RCC 7860 (cell line): ENCODE measurements around the gene IL12RB2.

Experiments
- DNase-seq: peaks from one replicate; pipeline ENCODE4 v3.0.0-alpha.2; 2015; ENCODE audit warnings: low spot score
- FAIRE-seq: peaks from 2 replicates; lab custom pipeline; 2012; peaks lifted over from hg19 to GRCh38; lab: Jason Lieb, UNC

Gene IL12RB2

GRCh38 chr1:67345556-67345955, 37.9 kb downstream of the IL12RB2 start:
- DNase-seq (no peak), FAIRE-seq (no peak)

DNA sequence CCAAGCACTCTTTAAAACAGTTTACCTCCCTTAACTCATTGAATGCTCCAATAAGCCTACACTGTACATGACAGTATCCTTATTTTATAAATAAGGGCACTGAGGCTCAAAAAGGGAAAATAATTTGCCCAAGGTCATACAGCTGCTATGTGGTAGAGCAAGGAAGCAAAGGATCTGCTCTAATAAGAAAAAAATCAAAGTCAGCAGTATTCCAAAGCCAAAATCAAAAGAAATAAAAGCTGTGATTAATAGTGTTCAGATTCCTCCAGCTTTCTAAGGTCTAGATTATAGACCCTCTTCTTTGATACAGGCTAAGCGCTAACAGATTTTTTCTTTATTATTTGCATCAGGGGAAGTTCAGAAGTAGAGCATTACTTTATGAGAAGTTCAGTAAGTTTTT, 39.3 kb downstream of the IL12RB2 start:
- FAIRE-seq (no peak), DNase-seq (no peak)

DNA sequence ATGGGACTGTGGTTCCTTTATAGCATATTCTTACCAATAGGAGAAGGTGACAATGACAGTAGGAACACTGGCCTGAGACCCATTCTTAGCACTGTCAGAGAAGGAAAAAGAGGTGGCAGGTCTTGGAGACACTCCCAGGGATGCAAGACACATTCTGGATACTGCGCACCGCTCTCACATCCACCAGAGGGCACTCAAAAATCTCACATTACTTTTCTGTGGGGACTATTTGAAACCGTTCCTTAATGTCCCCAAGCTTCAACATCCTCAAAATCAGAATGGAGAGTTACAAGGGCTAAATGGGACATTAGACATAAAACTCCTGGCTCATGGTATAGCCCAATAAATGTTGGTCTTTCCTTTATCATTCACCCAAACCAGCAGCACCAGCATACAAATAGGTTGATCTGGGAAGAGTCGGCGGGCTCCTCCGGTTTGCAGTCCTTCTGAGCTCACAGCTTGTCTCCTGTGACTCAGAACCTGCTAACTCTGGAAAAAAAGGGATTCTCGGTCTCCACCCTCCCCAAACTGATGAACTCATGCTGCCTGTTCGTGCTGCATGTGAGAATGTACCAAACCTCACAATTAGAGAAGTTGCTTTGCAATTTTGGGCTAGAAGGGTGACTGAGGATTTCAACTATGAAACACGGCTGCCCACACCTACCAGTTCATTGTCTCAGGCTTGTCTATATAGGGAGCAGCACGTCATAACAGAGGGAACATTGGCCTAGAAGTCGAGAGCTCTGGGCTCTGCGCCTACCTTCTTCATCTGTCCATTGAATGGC, 40.2 kb downstream of the IL12RB2 start:
- FAIRE-seq: no peak
- peak; percentile 37 for DNase-seq

- DNase-seq (no peak), FAIRE-seq (no peak)
Measured at GRCh38 chr1:67348586-67349252, 41.0 kb downstream of the IL12RB2 start.

DNA sequence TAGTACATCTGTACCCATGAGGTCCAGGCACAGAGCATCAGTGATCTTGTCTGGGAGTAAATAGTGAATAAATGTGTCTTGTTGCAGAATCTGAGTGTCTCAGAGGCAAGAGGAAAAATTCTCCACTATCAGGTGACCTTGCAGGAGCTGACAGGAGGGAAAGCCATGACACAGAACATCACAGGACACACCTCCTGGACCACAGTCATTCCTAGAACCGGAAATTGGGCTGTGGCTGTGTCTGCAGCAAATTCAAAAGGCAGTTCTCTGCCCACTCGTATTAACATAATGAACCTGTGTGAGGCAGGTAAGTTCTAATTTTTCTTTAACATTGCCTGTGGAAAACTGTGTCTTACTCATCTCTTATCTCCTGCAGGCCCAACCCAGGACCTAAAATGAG, 43.1 kb downstream of the IL12RB2 start:
- FAIRE-seq: no peak
- no peak for DNase-seq

DNA sequence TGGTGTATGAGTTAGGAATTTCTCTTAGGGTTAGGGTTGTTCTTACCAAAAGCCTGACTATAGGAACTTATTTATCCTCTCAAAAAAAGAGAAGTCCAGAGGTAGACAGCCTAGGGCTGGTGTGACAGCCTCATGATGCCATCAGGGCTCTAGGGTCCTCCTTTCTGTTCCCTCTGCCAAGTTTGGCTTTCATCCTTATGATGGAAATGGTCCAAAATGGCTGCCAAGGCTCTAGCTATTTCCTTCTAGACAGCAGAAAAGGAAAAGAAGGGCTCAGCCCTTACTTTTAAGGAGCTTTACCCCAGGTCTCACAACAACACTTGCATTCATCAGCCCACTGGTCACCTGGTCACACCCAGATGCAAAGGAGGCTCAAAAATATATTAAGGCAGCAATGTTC, 44.5 kb downstream of the IL12RB2 start:
- DNase-seq: no peak
- no peak for FAIRE-seq

- DNase-seq: no peak
- no peak for FAIRE-seq
Measured at GRCh38 chr1:67355745-67356424, 48.2 kb downstream of the IL12RB2 start.

DNA sequence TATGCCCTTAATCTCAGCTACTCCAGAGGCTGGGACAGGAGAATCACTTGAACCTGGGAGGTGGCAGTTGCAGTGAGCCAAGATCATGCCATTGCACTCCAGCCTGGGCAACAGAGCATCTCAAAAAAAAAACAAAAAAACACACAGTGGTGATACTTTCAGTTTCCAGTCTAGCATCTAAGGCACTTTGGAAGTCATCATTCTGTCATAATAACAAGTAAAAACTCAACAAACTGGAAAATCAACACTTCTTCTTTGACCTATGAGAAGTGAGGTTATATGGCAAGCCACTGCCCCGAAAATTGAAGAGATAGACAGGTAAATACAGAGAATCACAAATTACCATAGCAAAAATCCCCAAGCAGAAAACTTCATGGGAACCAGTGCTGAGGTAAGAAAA, 51.9 kb downstream of the IL12RB2 start:
- FAIRE-seq (no peak), DNase-seq (no peak)

DNA sequence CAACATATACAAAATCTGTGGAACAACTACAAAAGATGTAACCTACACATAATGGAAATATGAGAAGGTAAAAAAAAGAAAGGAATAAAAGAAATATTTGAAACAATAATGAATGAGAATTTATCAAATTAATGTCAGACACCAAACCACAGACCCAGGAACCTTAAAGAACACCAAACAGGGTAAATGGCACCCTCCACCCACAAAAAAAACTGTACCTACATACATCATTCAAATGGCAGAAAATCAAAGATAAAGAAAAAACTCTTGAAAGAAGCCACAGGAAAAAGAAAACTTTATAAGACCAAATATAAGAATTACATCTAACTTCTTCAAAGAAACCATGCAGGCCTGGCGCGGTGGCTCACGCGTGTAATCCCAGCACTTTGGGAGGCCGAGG, 54.0 kb downstream of the IL12RB2 start:
- FAIRE-seq: no peak
- DNase-seq: no peak

GRCh38 chr1:67367370-67368045, 59.8 kb downstream of the IL12RB2 start:
- FAIRE-seq (no peak), DNase-seq (no peak)

- no peak for DNase-seq
Measured at GRCh38 chr1:67368046-67368514, 60.4 kb downstream of the IL12RB2 start.

GRCh38 chr1:67371043-67371442, 63.4 kb downstream of the IL12RB2 start:
- DNase-seq (no peak), FAIRE-seq (no peak)

More at GRCh38 chr1:67368046-67368514, 60.4 kb downstream of the IL12RB2 start:
- no peak for FAIRE-seq

DNA sequence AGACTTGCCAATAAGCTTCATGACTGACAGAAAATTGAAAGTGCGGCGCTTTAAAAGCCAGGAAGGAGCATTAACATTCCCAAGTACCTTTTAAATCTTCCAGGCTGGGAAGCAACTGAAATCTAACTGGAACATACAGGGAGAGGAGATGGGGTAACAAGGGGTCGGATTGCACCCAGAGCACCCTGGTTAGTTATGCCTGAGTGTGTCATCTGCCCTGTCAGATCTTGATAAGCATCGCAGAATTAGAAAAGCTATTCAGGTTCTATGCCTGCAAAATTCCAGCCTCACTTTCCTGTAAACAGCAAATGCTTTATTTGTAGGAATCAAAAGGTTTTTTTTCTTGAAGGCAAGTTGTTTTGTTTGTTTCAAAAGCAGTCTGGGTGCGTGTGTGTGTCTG, 64.0 kb downstream of the IL12RB2 start:
- FAIRE-seq (no peak), DNase-seq (no peak)

GRCh38 chr1:67372136-67372535, 64.5 kb downstream of the IL12RB2 start:
- DNase-seq (no peak), FAIRE-seq (no peak)

DNA sequence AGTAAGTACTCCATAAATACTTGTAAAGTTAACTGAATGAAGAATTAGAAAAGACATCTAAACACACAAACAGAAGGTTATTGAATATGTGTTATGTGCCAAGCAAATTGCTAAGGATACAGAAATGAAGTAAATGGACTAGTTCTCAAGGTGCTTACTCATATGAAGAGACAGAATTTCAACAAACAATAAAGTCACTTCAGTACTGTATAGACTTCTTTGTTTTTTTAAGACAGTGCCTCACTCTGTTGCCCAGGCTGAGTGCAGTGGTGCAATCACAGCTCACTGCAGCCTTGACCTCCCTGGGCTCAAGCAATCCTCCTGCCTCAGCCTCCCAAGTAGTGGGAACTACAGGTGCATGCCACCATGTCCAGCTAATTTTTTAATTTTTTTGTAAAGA, 65.2 kb downstream of the IL12RB2 start:
- FAIRE-seq: no peak
- DNase-seq: no peak

DNA sequence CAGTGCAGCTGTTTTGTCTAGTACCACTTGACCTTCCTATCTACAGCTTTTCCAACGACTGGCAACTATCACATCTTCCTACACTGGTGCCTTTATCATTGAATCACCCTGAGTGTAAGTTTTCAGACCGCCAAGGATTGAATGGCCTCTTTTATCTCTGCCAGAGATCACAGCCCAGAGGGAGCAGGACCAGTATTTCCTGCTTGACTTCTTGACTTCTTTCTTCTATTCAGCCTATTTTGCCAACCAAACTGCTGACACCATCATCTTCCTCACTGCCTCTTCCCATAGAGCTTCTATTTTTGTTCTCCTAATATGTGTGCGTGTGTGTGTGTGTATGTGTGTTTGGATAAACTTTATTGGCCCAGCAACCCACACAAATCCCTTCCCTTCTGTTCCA, 68.7 kb downstream of the IL12RB2 start:
- DNase-seq (no peak), FAIRE-seq (no peak)

GRCh38 chr1:67377253-67377652, 69.6 kb downstream of the IL12RB2 start:
- DNase-seq: no peak
- FAIRE-seq: no peak

DNA sequence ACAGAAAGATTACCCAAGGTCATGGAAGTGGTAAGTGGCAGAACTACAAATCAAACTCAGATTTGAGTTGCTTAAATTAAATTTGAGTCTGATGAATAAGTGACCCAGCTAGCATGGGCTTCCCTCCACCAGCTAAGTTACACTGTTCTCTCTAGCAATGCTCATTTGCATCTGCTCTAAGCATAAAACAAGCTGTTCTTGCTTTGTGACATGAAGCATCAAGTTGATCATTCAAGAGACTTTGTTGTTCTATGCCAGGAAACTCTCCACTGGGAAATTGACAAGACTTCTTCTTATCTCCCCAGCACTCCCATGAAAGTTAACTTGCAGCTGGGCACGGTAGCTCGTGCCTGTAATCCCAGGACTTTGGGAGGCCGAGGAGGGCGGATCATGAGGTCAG, 73.5 kb downstream of the IL12RB2 start:
- FAIRE-seq (no peak), DNase-seq (no peak)

GRCh38 chr1:67382292-67382691, 74.6 kb downstream of the IL12RB2 start:
- DNase-seq (no peak), FAIRE-seq (no peak)

DNA sequence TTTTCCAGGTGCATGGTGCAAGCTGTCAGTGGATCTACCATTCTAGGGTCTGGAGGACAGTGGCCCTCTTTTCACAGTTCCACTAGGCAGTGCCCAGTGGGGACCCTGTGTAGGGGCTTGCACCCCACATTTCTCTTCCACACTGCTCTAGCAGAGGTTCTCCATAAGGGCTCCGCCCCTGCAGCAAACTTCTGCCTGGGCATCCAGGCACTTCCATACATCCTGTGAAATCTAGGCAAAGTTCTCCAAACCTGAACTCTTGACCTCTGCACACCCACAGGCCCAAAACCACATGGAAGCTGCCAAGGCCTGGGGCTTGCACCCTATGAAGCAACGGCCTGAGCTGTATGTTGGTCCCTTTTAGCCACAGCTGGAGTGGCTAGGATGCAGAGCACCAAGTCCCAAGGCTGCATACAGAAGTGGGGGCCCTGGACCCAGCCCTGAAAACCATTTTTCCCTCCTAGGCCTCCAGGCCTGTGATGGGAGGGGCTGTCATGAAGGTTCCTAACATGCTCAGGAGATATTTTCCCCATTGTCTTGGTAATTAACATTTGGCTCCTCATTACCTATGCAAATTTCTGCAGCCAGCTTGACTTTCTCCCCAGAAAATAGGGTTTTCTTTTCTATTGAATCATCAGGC, 76.4 kb downstream of the IL12RB2 start:
- no peak for DNase-seq
- no peak for FAIRE-seq
